T-cell (primary cell): ENCODE measurements around the gene RAPGEF4. TPM values are rescaled to one million over a fixed set of nuclear protein-coding genes. Genes with fewer than 3 reads are reported as not detected.

ENCODE experiments used
- ATAC-seq, 4 experiments: fragments of 200-7000 bp in 3 of 4; fragments of 150-1000 bp in 1 of 4; cut with Tn5 transposase; replicated peaks in 1 of 4; 1 replicate in 3 of 4; 2 replicates in 1 of 4; pipeline ENCODE4 v1.10.0; 2021; ENCODE audit warnings: moderate library complexity in 3 of 4, mild to moderate bottlenecking in 2 of 4, moderate number of reproducible peaks in 1 of 4
- CTCF ChIA-PET, 2 donors: fragments of 300-600 bp; sonication (Branson Sonifier 250); formaldehyde crosslinking; loops; one replicate each; lab custom pipeline; 2022; ENCODE audit warnings: antibody characterized with exemption in 2 of 2; lab: Charles Lee
- POLR2A ChIA-PET, 2 donors: fragments of 300-600 bp; sonication (Branson Sonifier 250); formaldehyde crosslinking; loops; one replicate each; lab custom pipeline; 2022; ENCODE audit warnings: antibody characterized with exemption in 2 of 2; lab: Charles Lee
- DNase-seq, 35 experiments: peaks; one replicate each; pipeline versions ENCODE4 v3.0.0 to v3.0.0-alpha.2; 2013 to 2023
- H3K27ac ChIP-seq: one replicate; pipeline ENCODE4 v1.5.1; 2013; ENCODE audit warnings: low read length
- H3K27me3 ChIP-seq, 2 experiments: replicated peaks in 1 of 2; 1 replicate in 1 of 2; 2 replicates in 1 of 2; pipeline versions ENCODE4 v1.6.1 to v1.7.0; 2013; ENCODE audit warnings: low read length in 1 of 2, mixed read lengths in 1 of 2; ENCODE audit not compliant: control insufficient read depth in 2 of 2, insufficient read depth in 2 of 2; ENCODE audit errors: extremely low read depth in 1 of 2
- H3K36me3 ChIP-seq, 2 donors: 1 replicate in 1 of 2; 2 replicates in 1 of 2; pipeline versions ENCODE4 v1.6.1 to v1.7.0; 2013; ENCODE audit warnings: low read length in 1 of 2; ENCODE audit not compliant: control insufficient read depth in 2 of 2, insufficient read depth in 1 of 2; ENCODE audit errors: extremely low read depth in 1 of 2
- H3K4me1 ChIP-seq, 2 experiments: 1 replicate in 1 of 2; 2 replicates in 1 of 2; pipeline versions ENCODE4 v1.6.1 to v1.7.0; 2013; ENCODE audit warnings: low read length in 2 of 2, mixed read lengths in 1 of 2; ENCODE audit not compliant: insufficient read depth in 2 of 2, control insufficient read depth in 1 of 2; ENCODE audit errors: extremely low read depth in 1 of 2
- H3K4me3 ChIP-seq, 2 donors: 1 replicate in 1 of 2; 2 replicates in 1 of 2; pipeline versions ENCODE4 v1.5.1 to v1.7.0; 2013; ENCODE audit warnings: mild to moderate bottlenecking in 2 of 2, low read length in 1 of 2, moderate library complexity in 1 of 2; ENCODE audit not compliant: control insufficient read depth in 1 of 2; ENCODE audit errors: extremely low read depth in 1 of 2
- H3K9me3 ChIP-seq: 2 replicates; pipeline ENCODE4 v1.7.0; 2013
- H3K27ac Mint-ChIP-seq, 2 donors: one replicate each; pipeline ENCODE4 v1.8.0; 2020 to 2021; ENCODE audit warnings: mild to moderate bottlenecking in 2 of 2, mixed read lengths in 2 of 2
- H3K27me3 Mint-ChIP-seq, 2 donors: one replicate each; pipeline ENCODE4 v1.8.0; 2021 to 2022; ENCODE audit warnings: mixed read lengths in 2 of 2
- H3K36me3 Mint-ChIP-seq: one replicate; pipeline ENCODE4 v1.8.0; 2021; ENCODE audit warnings: mixed read lengths
- H3K4me1 Mint-ChIP-seq, 3 donors: one replicate each; pipeline ENCODE4 v1.8.0; 2020 to 2022; ENCODE audit warnings: mixed read lengths in 3 of 3, mild to moderate bottlenecking in 1 of 3
- H3K4me3 Mint-ChIP-seq, 3 donors: one replicate each; pipeline ENCODE4 v1.8.0; 2020 to 2022; ENCODE audit warnings: mild to moderate bottlenecking in 3 of 3, mixed read lengths in 3 of 3, moderate library complexity in 3 of 3
- H3K9me3 Mint-ChIP-seq, 3 donors: one replicate each; pipeline ENCODE4 v1.8.0; 2020 to 2022; ENCODE audit warnings: mixed read lengths in 3 of 3
- WGBS: methylation state at CpG from one replicate; pipeline ENCODE4 v1.1.5; 2013; ENCODE audit warnings: missing lambda C conversion rate; ENCODE audit not compliant: insufficient coverage; 5-methylcytosine and 5-hydroxymethylcytosine counted together
- total RNA-seq, 35 experiments: library from RNA in 6 of 35; stranded (reverse) in 6 of 35; fragments of 120-200 nt in 1 of 35; gene quantifications; one replicate each; pipeline versions ENCODE4 v1.2.1 to v1.2.4 and lab custom pipeline; 2013 to 2026

The RAPGEF4 gene
- total RNA-seq, 5 donors from 2014 or later (not counting 1 experiment from before 2014, with no cell fraction given), result 0.18 to 2.5 (median 0.38) TPM

- peaks cover 0 to 7% (median 2%) of the 10 kb centered on the region in 3 donors for H3K4me1 Mint-ChIP-seq
- POLR2A ChIA-PET, result interaction anchor here (0.6 to 1.0 kb wide), 2 partner anchors 182 to 1326 kb away, joined by 3 to 6 read pairs; no protein-coding TSS in a partner anchor
- WGBS, result no CpG with 5 or more reads among the region's 1 CpG
Measured at GRCh38 chr2:173028141-173028540, 292.5 kb downstream of the RAPGEF4 start.

GRCh38 chr2:173028671-173029070, 293.0 kb downstream of the RAPGEF4 start:
- no peaks in the 10 kb centered on the region for H3K9me3 Mint-ChIP-seq
- ATAC-seq (no peak), DNase-seq (no peak)
- Histone ChIP-seq H3K4me1 (no peaks in the 10 kb centered on the region), H3K27ac (no peak overlapping the region), H3K36me3 (no peaks in the 10 kb centered on the region), H3K4me3 (no peak overlapping the region), H3K9me3 (no peaks in the 10 kb centered on the region), H3K27me3 (no peaks in the 10 kb centered on the region)
- peaks cover 0 to 7% (median 2%) of the 10 kb centered on the region in 3 donors for H3K4me1 Mint-ChIP-seq
- H3K27ac Mint-ChIP-seq, result no peak overlapping the region
- H3K36me3 Mint-ChIP-seq, result no peaks in the 10 kb centered on the region
- WGBS, result 89% methylated on average over 1 of the region's 5 CpGs
- peaks cover 5 to 16% of the 10 kb centered on the region in 2 donors for H3K27me3 Mint-ChIP-seq
- ChIA-PET CTCF (interaction anchor here (0.6 to 4.8 kb wide), 15 partner anchors 32 to 1312 kb away, joined by 3 to 71 read pairs (median 3); no protein-coding TSS in a partner anchor), POLR2A (no interaction called here)
- no peak overlapping the region for H3K4me3 Mint-ChIP-seq

More at GRCh38 chr2:173028141-173028540, 292.5 kb downstream of the RAPGEF4 start:
- Histone ChIP-seq H3K9me3 (no peaks in the 10 kb centered on the region), H3K4me3 (no peak overlapping the region), H3K27me3 (no peaks in the 10 kb centered on the region), H3K36me3 (no peaks in the 10 kb centered on the region), H3K27ac (no peak overlapping the region), H3K4me1 (no peaks in the 10 kb centered on the region)
- ATAC-seq, result no peak
- peaks cover 5 to 17% of the 10 kb centered on the region in 2 donors for H3K27me3 Mint-ChIP-seq
- H3K36me3 Mint-ChIP-seq, result no peaks in the 10 kb centered on the region
- CTCF ChIA-PET, result interaction anchor here (0.5 to 4.8 kb wide), 18 partner anchors 12 to 1313 kb away, joined by 3 to 71 read pairs (median 4); no protein-coding TSS in a partner anchor
- H3K4me3 Mint-ChIP-seq, result no peak overlapping the region
- H3K27ac Mint-ChIP-seq, result no peak overlapping the region
- no peak for DNase-seq
- H3K9me3 Mint-ChIP-seq, result no peaks in the 10 kb centered on the region

- CTCF ChIA-PET, result interaction anchor here (0.5 to 4.8 kb wide), 3 partner anchors 61 to 1317 kb away, joined by 3 to 71 read pairs (median 3); no protein-coding TSS in a partner anchor
- H3K36me3 Mint-ChIP-seq, result no peaks in the 10 kb centered on the region
- H3K4me1 Mint-ChIP-seq, result peaks cover 0 to 7% (median 2%) of the 10 kb centered on the region in 3 donors
- ATAC-seq (no peak), DNase-seq (no peak)
- Histone ChIP-seq H3K4me3 (no peak overlapping the region), H3K27ac (no peak overlapping the region), H3K4me1 (no peaks in the 10 kb centered on the region), H3K36me3 (no peaks in the 10 kb centered on the region), H3K9me3 (no peaks in the 10 kb centered on the region), H3K27me3 (no peaks in the 10 kb centered on the region)
- H3K27ac Mint-ChIP-seq, result no peak overlapping the region
- no peak overlapping the region for H3K4me3 Mint-ChIP-seq
- POLR2A ChIA-PET, result no interaction called here
- no peaks in the 10 kb centered on the region for H3K9me3 Mint-ChIP-seq
- peaks cover 5 to 9% of the 10 kb centered on the region in 2 donors for H3K27me3 Mint-ChIP-seq
- 75% methylated on average over 4 of the region's 9 CpGs for WGBS
Measured at GRCh38 chr2:173030561-173031490, 295.2 kb downstream of the RAPGEF4 start.

- Histone ChIP-seq H3K4me1 (no peaks in the 10 kb centered on the region), H3K9me3 (no peaks in the 10 kb centered on the region), H3K27me3 (no peaks in the 10 kb centered on the region), H3K36me3 (no peaks in the 10 kb centered on the region), H3K4me3 (no peak overlapping the region), H3K27ac (no peak overlapping the region)
- Mint-ChIP-seq H3K27me3 (peaks cover 3 to 5% of the 10 kb centered on the region in 2 donors), H3K4me3 (no peak overlapping the region), H3K36me3 (no peaks in the 10 kb centered on the region), H3K27ac (no peak overlapping the region), H3K9me3 (no peaks in the 10 kb centered on the region), H3K4me1 (peaks cover 0 to 7% (median 2%) of the 10 kb centered on the region in 3 donors)
- DNase-seq (no peak), ATAC-seq (no peak)
- ChIA-PET POLR2A (no interaction called here), CTCF (no interaction called here)
- WGBS, result no CpG with 5 or more reads among the region's 4 CpGs
Measured at GRCh38 chr2:173032032-173032431, 296.4 kb downstream of the RAPGEF4 start.

- Mint-ChIP-seq H3K36me3 (no peaks in the 10 kb centered on the region), H3K4me3 (no peak overlapping the region)
Measured at GRCh38 chr2:173033084-173033483, 297.4 kb downstream of the RAPGEF4 start.

GRCh38 chr2:173034143-173034542, 298.5 kb downstream of the RAPGEF4 start:
- no peak overlapping the region for H3K27ac Mint-ChIP-seq
- Histone ChIP-seq H3K27ac (no peak overlapping the region), H3K4me1 (no peaks in the 10 kb centered on the region), H3K27me3 (no peaks in the 10 kb centered on the region), H3K9me3 (no peaks in the 10 kb centered on the region), H3K4me3 (no peak overlapping the region), H3K36me3 (no peaks in the 10 kb centered on the region)
- H3K4me1 Mint-ChIP-seq, result no peaks in the 10 kb centered on the region
- H3K36me3 Mint-ChIP-seq, result no peaks in the 10 kb centered on the region
- H3K9me3 Mint-ChIP-seq, result no peaks in the 10 kb centered on the region
- 83% methylated on average over 7 of the region's 7 CpGs for WGBS
- ChIA-PET CTCF (interaction anchor here in 1 of 2 donors (0.5 kb wide), 1 partner anchor 27 kb away, joined by 3 read pairs; no protein-coding TSS in a partner anchor), POLR2A (no interaction called here)
- no peak overlapping the region for H3K4me3 Mint-ChIP-seq
- DNase-seq, result no peak
- H3K27me3 Mint-ChIP-seq, result no peaks in the 10 kb centered on the region
- no peak for ATAC-seq

More at GRCh38 chr2:173033084-173033483, 297.4 kb downstream of the RAPGEF4 start:
- Histone ChIP-seq H3K4me3 (no peak overlapping the region), H3K36me3 (no peaks in the 10 kb centered on the region), H3K27ac (no peak overlapping the region), H3K27me3 (no peaks in the 10 kb centered on the region), H3K4me1 (no peaks in the 10 kb centered on the region), H3K9me3 (no peaks in the 10 kb centered on the region)
- Mint-ChIP-seq H3K9me3 (no peaks in the 10 kb centered on the region), H3K27me3 (no peaks in the 10 kb centered on the region), H3K27ac (no peak overlapping the region), H3K4me1 (no peaks in the 10 kb centered on the region)
- DNase-seq, result no peak
- ATAC-seq, result no peak
- CTCF ChIA-PET, result no interaction called here
- WGBS, result 85% methylated on average over 1 of the region's 3 CpGs
- POLR2A ChIA-PET, result no interaction called here
